Uterus (tissue), 4 donors: ENCODE data around the gene BARHL1. TPM values are rescaled to one million over a fixed set of nuclear protein-coding genes. Genes with fewer than 3 reads are reported as not detected.

ENCODE experiments used
- DNase-seq, 2 donors: peaks; one replicate each; pipeline ENCODE4 v3.0.0-alpha.2; 2019 to 2020
- H3K27ac ChIP-seq, 2 donors: fragments of 200-600 bp; sonication (generic); 1 replicate in 1 of 2; 2 replicates in 1 of 2; pipeline ENCODE4 v1.5.1; 2016 to 2018
- H3K27me3 ChIP-seq, 2 donors: fragments of 200-600 bp; sonication (generic); one replicate each; pipeline ENCODE4 v1.5.1; 2018 to 2019; ENCODE audit warnings: control low read depth in 1 of 2
- H3K36me3 ChIP-seq, 2 donors: fragments of 200-600 bp; sonication (generic); one replicate each; pipeline ENCODE4 v1.5.1; 2019; ENCODE audit warnings: control low read depth in 1 of 2
- H3K4me1 ChIP-seq, 2 donors: fragments of 200-600 bp; sonication (generic); one replicate each; pipeline ENCODE4 v1.5.1; 2018 to 2019; ENCODE audit warnings: control low read depth in 1 of 2
- H3K4me3 ChIP-seq, 2 donors: fragments of 200-600 bp; sonication (generic); 1 replicate in 1 of 2; 2 replicates in 1 of 2; pipeline ENCODE4 v1.5.1; 2018 to 2019; ENCODE audit warnings: mild to moderate bottlenecking in 1 of 2
- H3K9me3 ChIP-seq, 2 donors: fragments of 200-600 bp; sonication (generic); one replicate each; pipeline ENCODE4 v1.5.1; 2019; ENCODE audit warnings: control low read depth in 1 of 2
- CTCF ChIP-seq, 4 experiments: fragments of 200-600 bp in 2 of 4; fragments of 450-650 bp in 2 of 4; sonication (generic) in 2 of 4; IDR thresholded peaks; one replicate each; pipeline ENCODE4 v1.5.1; 2016 to 2019; ENCODE audit warnings: antibody characterized with exemption in 4 of 4, mild to moderate bottlenecking in 2 of 4, moderate library complexity in 1 of 4
- POLR2A ChIP-seq, 2 donors: fragments of 450-650 bp; IDR thresholded peaks; one replicate each; pipeline ENCODE4 v1.6.1; 2016; ENCODE audit warnings: antibody characterized with exemption in 2 of 2, mild to moderate bottlenecking in 1 of 2, moderate library complexity in 1 of 2
- intact Hi-C: fragments of 100-400 bp; cut with DNase I; formaldehyde crosslinking; loops from one replicate; pipeline ENCODE4 v1.15.1; 2023; ENCODE audit warnings: low total_unique reads
- total RNA-seq, 4 donors: library from RNA; depleted of rRNA in 3 of 4; stranded (reverse); fragments of >200 nt in 3 of 4; gene quantifications; one replicate each; pipeline versions ENCODE4 v1.1.0 to v1.2.4, GENCODE V29; 2014 to 2023
- donor health status: DM: yes; HTN: yes; CAD: no.

The BARHL1 gene
- total RNA-seq, 4 donors from 2014 or later, result not detected

GRCh38 chr9:132548751-132549640 lies 33.4 kb upstream of the BARHL1 start:
- DNase-seq, result no peak
- H3K36me3 ChIP-seq, result no peaks in the 10 kb centered on the region
- H3K4me1 ChIP-seq, result no peaks in the 10 kb centered on the region
- no peak overlapping the region for H3K4me3 ChIP-seq
- no peaks in the 10 kb centered on the region for H3K27me3 ChIP-seq
- H3K27ac ChIP-seq, result no peak overlapping the region
- no peak for TF ChIP-seq CTCF (IDR thresholded peaks at IDR 0.05)
- no peak for TF ChIP-seq POLR2A (IDR thresholded peaks at IDR 0.05)
- intact Hi-C loops, result no loop called here
- no peaks in the 10 kb centered on the region for H3K9me3 ChIP-seq

- Histone ChIP-seq H3K9me3 (no peaks in the 10 kb centered on the region), H3K27me3 (no peaks in the 10 kb centered on the region), H3K36me3 (no peaks in the 10 kb centered on the region), H3K27ac (no peak overlapping the region), H3K4me1 (no peaks in the 10 kb centered on the region), H3K4me3 (no peak overlapping the region)
- intact Hi-C loops, result no loop called here
- no peak for DNase-seq
- no peak for TF ChIP-seq POLR2A (IDR thresholded peaks at IDR 0.05)
Observed at GRCh38 chr9:132551556-132551955, 30.9 kb upstream of the BARHL1 start.

- intact Hi-C loops, result no loop called here
- H3K4me1 ChIP-seq, result no peaks in the 10 kb centered on the region
- no peaks in the 10 kb centered on the region for H3K27me3 ChIP-seq
Observed at GRCh38 chr9:132552041-132552440, 30.4 kb upstream of the BARHL1 start.

GRCh38 chr9:132554755-132555154 lies 27.7 kb upstream of the BARHL1 start:
- intact Hi-C loops, result no loop called here
- H3K9me3 ChIP-seq, result no peaks in the 10 kb centered on the region
- no peak overlapping the region for H3K27ac ChIP-seq
- no peak overlapping the region for H3K4me3 ChIP-seq
- H3K36me3 ChIP-seq, result no peaks in the 10 kb centered on the region
- H3K4me1 ChIP-seq, result no peaks in the 10 kb centered on the region
- no peaks in the 10 kb centered on the region for H3K27me3 ChIP-seq
- TF ChIP-seq CTCF (IDR thresholded peaks at IDR 0.05) (no peak), POLR2A (IDR thresholded peaks at IDR 0.05) (no peak)
- DNase-seq, result no peak

More at GRCh38 chr9:132552041-132552440, 30.4 kb upstream of the BARHL1 start:
- DNase-seq, result no peak
- Histone ChIP-seq H3K36me3 (no peaks in the 10 kb centered on the region), H3K9me3 (no peaks in the 10 kb centered on the region), H3K27ac (no peak overlapping the region), H3K4me3 (no peak overlapping the region)
- TF ChIP-seq POLR2A (IDR thresholded peaks at IDR 0.05), result no peak
- no peak for TF ChIP-seq CTCF (IDR thresholded peaks at IDR 0.05)

GRCh38 chr9:132555528-132555927 lies 26.9 kb upstream of the BARHL1 start:
- DNase-seq, result no peak
- intact Hi-C loops, result no loop called here
- Histone ChIP-seq H3K36me3 (no peaks in the 10 kb centered on the region), H3K9me3 (no peaks in the 10 kb centered on the region), H3K27me3 (no peaks in the 10 kb centered on the region), H3K27ac (no peak overlapping the region), H3K4me3 (no peak overlapping the region), H3K4me1 (no peaks in the 10 kb centered on the region)
- no peak for TF ChIP-seq CTCF (IDR thresholded peaks at IDR 0.05)
